K562 (cell line): ENCODE measurements around the gene RET. TPM values are rescaled to one million over a fixed set of nuclear protein-coding genes. Genes with fewer than 3 reads are reported as not detected.

Experiments used
- ATAC-seq: fragments of 200-7000 bp; cut with Tn5 transposase; 3 replicates; pipeline ENCODE4 v1.9.1; 2020; ENCODE audit warnings: moderate library complexity
- BruUV-seq: library from RNA; stranded (reverse); fragments of 400-500 nt; replicated peaks from 2 replicates; lab custom pipeline; 2021; lab: Mats Ljungman, UMichigan
- CTCF ChIA-PET: fragments of 300-600 bp; formaldehyde crosslinking; extraction: SDS; loops from one replicate; lab custom pipeline; 2021; ENCODE audit warnings: low intra/inter-chr PET ratio; lab: Yijun Ruan, JAX
- POLR2A ChIA-PET: fragments of 300-600, 350-650 bp; sonication (Branson Sonifier 250); formaldehyde crosslinking; extraction: SDS; loops from one replicate; lab custom pipeline; 2021; ENCODE audit warnings: antibody characterized with exemption, inconsistent platforms; lab: Yijun Ruan, JAX
- DNase-seq, 4 experiments: peaks; one replicate each; pipeline versions ENCODE4 v3.0.0 to v3.0.0-alpha.2; 2011 to 2018; ENCODE audit warnings: low spot score in 3 of 4, mixed read lengths in 3 of 4; ENCODE audit errors: extremely low read depth in 1 of 4
- FAIRE-seq: peaks from 2 replicates; lab custom pipeline; 2011; peaks lifted over from hg19 to GRCh38; lab: Jason Lieb, UNC
- H2AFZ ChIP-seq: 2 replicates; pipeline ENCODE4 v1.6.0; 2011; ENCODE audit warnings: low read depth, low read length, control low read depth, inconsistent platforms
- H3K27ac ChIP-seq: fragments of 200-600 bp; 3 replicates; pipeline ENCODE4 v1.8.0; 2011; ENCODE audit warnings: low read depth, mild to moderate bottlenecking, control low read depth, inconsistent platforms, low read length, moderate library complexity, mixed read lengths; ENCODE audit errors: extremely low read depth
- H3K27me3 ChIP-seq, 2 experiments: fragments of 300-600 bp in 1 of 2; 2 replicates in 1 of 2; 3 replicates in 1 of 2; pipeline versions ENCODE4 v1.6.0 to v1.8.0; 2011; ENCODE audit warnings: inconsistent platforms in 2 of 2, low read length in 2 of 2, mild to moderate bottlenecking in 1 of 2, mixed read lengths in 1 of 2, moderate library complexity in 1 of 2; ENCODE audit not compliant: control insufficient read depth in 2 of 2, insufficient read depth in 2 of 2
- H3K36me3 ChIP-seq: fragments of 300-600 bp; 3 replicates; pipeline ENCODE4 v1.8.0; 2011; ENCODE audit warnings: mild to moderate bottlenecking, low read length, inconsistent platforms; ENCODE audit not compliant: control insufficient read depth, insufficient read depth
- H3K4me1 ChIP-seq, 2 experiments: fragments of 200-600 bp in 1 of 2; replicated peaks in 1 of 2; 2 replicates in 1 of 2; 3 replicates in 1 of 2; pipeline versions ENCODE4 v1.5.1 to v1.8.0; 2011; ENCODE audit warnings: inconsistent platforms in 2 of 2, low read length in 2 of 2, mild to moderate bottlenecking in 1 of 2, mixed read lengths in 1 of 2, moderate library complexity in 1 of 2; ENCODE audit not compliant: control insufficient read depth in 2 of 2, insufficient read depth in 2 of 2
- H3K4me2 ChIP-seq: 2 replicates; pipeline ENCODE4 v1.6.1; 2011; ENCODE audit warnings: low read length, control low read depth, inconsistent platforms, mixed read lengths; ENCODE audit not compliant: insufficient read depth
- H3K4me3 ChIP-seq: fragments of 200-600 bp; sonication (generic), shearing (Covaris generic); 2 replicates; pipeline ENCODE4 v1.5.1; 2016; ENCODE audit warnings: control low read depth, inconsistent platforms
- H3K79me2 ChIP-seq: fragments of 200-600 bp; 3 replicates; pipeline ENCODE4 v1.8.0; 2011; ENCODE audit warnings: low read length, inconsistent platforms; ENCODE audit not compliant: control insufficient read depth, insufficient read depth
- H3K9ac ChIP-seq, 2 experiments: 2 replicates each; pipeline versions ENCODE4 v1.6.0 to v1.6.1; 2011; ENCODE audit warnings: low read depth in 2 of 2, low read length in 2 of 2, control low read depth in 1 of 2, inconsistent platforms in 1 of 2, mild to moderate bottlenecking in 1 of 2, mixed read lengths in 1 of 2; ENCODE audit not compliant: insufficient read depth in 1 of 2
- H3K9me1 ChIP-seq: one replicate; pipeline ENCODE4 v1.6.0; 2011; ENCODE audit warnings: inconsistent platforms, mild to moderate bottlenecking, low read length, moderate library complexity; ENCODE audit not compliant: control insufficient read depth, insufficient read depth
- H3K9me3 ChIP-seq: replicated peaks from 2 replicates; pipeline ENCODE4 v1.5.1; 2011; ENCODE audit warnings: low read depth, low read length, inconsistent platforms; ENCODE audit not compliant: control insufficient read depth, insufficient read depth
- H4K20me1 ChIP-seq: replicated peaks from 2 replicates; pipeline ENCODE4 v1.6.1; 2011; ENCODE audit warnings: low read length, inconsistent platforms, mixed read lengths; ENCODE audit not compliant: control insufficient read depth, insufficient read depth
- ETV1 ChIP-seq: fragments of 450-650 bp; conservative IDR thresholded peaks from 2 replicates; pipeline ENCODE4 v1.6.1; 2016; ENCODE audit warnings: missing genetic modification characterization, control low read depth, low read depth, missing compliant biosample characterization
- JUNB ChIP-seq: fragments of 450-650 bp; formaldehyde crosslinking; conservative IDR thresholded peaks from 2 replicates; pipeline ENCODE4 v1.4.0; 2020; ENCODE audit warnings: mild to moderate bottlenecking
- NCOA6 ChIP-seq: fragments of 450-650 bp; IDR thresholded peaks from 2 replicates; pipeline ENCODE4 v1.6.1; 2017; ENCODE audit warnings: mild to moderate bottlenecking
- ZNF408 ChIP-seq: fragments of 250-450 bp; sonication (Bioruptor Pico); IDR thresholded peaks from 2 replicates; pipeline ENCODE4 v1.4.0; 2020; ENCODE audit warnings: low read depth, mild to moderate bottlenecking, moderate library complexity
- WGBS: fragments of 100-300 bp; shearing (Covaris generic); methylation state at CpG from one replicate; pipeline ENCODE4 v1.1.6; 2016; ENCODE audit warnings: low coverage, mixed read lengths; ENCODE audit not compliant: insufficient coverage; ENCODE audit errors: missing lambda C conversion rate; 5-methylcytosine and 5-hydroxymethylcytosine counted together
- in situ Hi-C: fragments of 300-500 bp; cut with MboI; formaldehyde crosslinking; loops from 4 replicates; pipeline ENCODE4 v1.15.0; 2018; ENCODE audit warnings: inconsistent platforms, mixed read lengths
- intact Hi-C: fragments of 100-400 bp; cut with micrococcal nuclease; formaldehyde crosslinking; loops from 2 replicates; pipeline ENCODE4 v1.14.2; 2022
- polyA plus RNA-seq, 8 experiments: library from polyadenylated mRNA; depleted of rRNA in 4 of 8; stranded (reverse) in 5 of 8; unstranded in 3 of 8; fragments of >200 nt; fragmentation: Nextera tagmentation in 2 of 8; fragmentation: Illumina TruSeq in 1 of 8; extraction: Ambion mirVana in 2 of 8; extraction: Trizol in 1 of 8; gene quantifications; 2 replicates each; pipeline versions ENCODE4 v1.2.1 to v1.2.3, GENCODE V29; 2011 to 2014; ENCODE audit warnings: inconsistent platforms in 1 of 8, missing spikeins in 1 of 8
- total RNA-seq, 7 experiments: library from RNA; depleted of rRNA in 6 of 7; stranded (reverse); fragments of >200 nt in 6 of 7; fragmentation: Illumina TruSeq in 2 of 7; extraction: Trizol in 2 of 7; gene quantifications; 2 replicates each; pipeline versions ENCODE4 v1.2.1 to v1.2.3, GENCODE V29; 2011 to 2021; ENCODE audit warnings: low replicate concordance in 1 of 7
- TF ChIP-seq, protein P1 (sequence below): fragments of 250-450 bp; sonication (Bioruptor Pico); IDR thresholded peaks from 2 replicates; pipeline ENCODE4 v1.8.0; 2021; ENCODE audit warnings: moderate library complexity, mild to moderate bottlenecking, inconsistent platforms

The RET gene
- total and polyA plus RNA-seq, 9 of the 15 experiments (the other 6 are each of a cell fraction or from before 2014, with no cell fraction given), result 0.04 to 0.05 TPM; not detected in 7

DNA sequence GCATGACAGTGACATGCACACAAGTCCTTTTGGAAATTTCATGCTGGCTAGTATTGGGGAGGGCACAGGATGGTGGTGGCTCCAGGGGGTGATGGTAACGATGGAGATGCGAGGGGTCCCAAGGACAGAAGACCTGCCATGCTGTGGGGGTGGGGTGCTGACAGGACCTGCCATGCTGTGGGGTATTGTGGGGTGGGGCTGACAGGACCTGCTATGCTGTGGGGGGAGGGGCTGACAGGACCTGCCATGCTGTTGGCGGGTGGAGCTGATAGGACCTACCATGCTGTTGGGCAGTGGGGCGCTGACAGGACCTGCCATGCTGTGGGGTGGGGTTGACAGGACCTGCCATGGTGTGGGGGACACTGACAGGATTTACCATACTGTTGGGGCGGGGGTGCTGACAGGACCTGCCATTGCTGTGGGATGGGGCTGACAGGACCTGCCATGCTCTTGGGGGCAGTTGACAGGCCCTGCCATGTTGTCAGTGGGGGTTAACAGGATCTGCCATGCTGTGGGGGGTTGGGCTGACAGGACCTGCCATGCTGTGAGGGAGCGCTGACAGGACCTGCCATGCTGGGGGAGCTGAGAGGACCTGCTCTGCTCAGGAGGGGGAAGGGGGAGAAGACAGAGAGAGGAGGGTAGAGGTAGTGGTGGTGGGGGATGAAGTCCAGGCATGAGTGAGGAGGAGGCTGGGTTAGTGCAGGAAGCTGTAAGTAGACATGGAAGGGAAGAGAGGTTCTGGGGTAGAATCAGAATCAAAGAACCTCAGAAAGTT, 36.2 kb upstream of the RET start:
- in situ Hi-C loops, result no loop called here
- 3% methylated on average over 6 of the region's 6 CpGs for WGBS
- POLR2A ChIA-PET, result no interaction called here

More for the DNA sequence above, 36.2 kb upstream of the RET start:
- peaks cover 2% of the 10 kb centered on the region for H3K9me1 ChIP-seq
- H3K9me3 ChIP-seq, result no peaks in the 10 kb centered on the region
- DNase-seq (no peak), ATAC-seq (no peak), FAIRE-seq (no peak)
- H3K79me2 ChIP-seq, result no peaks in the 10 kb centered on the region
- no peak overlapping the region for H3K4me2 ChIP-seq
- H4K20me1 ChIP-seq, result no peaks in the 10 kb centered on the region
- intact Hi-C loops, result no loop called here
- H3K36me3 ChIP-seq, result no peaks in the 10 kb centered on the region
- CTCF ChIA-PET, result no interaction called here
- no peak overlapping the region for H3K27ac ChIP-seq
- H3K4me1 ChIP-seq, result no peaks in the 10 kb centered on the region; a peak in 2 of 5 replicates
- no TSS peak for BruUV-seq
- no peak overlapping the region for H3K4me3 ChIP-seq
- peaks cover 0 to 14% of the 10 kb centered on the region in 2 experiments; a peak in 2 of 5 replicates for H3K27me3 ChIP-seq
- no peak overlapping the region for H3K9ac ChIP-seq
- TF ChIP-seq, protein P1, sequence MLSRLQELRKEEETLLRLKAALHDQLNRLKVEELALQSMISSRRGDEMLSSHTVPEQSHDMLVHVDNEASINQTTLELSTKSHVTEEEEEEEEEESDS, result no peak
- TF ChIP-seq NCOA6, result no peak
- no peak for TF ChIP-seq ETV1 (tag)
- no peak for TF ChIP-seq JUNB (CRISPR knock-in tag)
- TF ChIP-seq ZNF408 (CRISPR knock-in tag), result no peak
- no peak overlapping the region for H2AFZ ChIP-seq
